Stimulated activated CD8-positive, alpha-beta memory T cell treated with anti-CD3 and anti-CD28 coated beads, Interleukin-15, amount 100 ng/mL, for 24 hours (primary cell): ENCODE results near the gene LSAMP.
"Not testable (repeated sequence)": the region's sequence is repeated elsewhere in the genome, so short reads cannot be mapped to it uniquely, and the experiment has no call there.

Experiments
- DNase-seq: peaks from one replicate; pipeline ENCODE4 v3.0.0-alpha.2; 2020; ENCODE audit warnings: low read depth

The LSAMP gene

DNA sequence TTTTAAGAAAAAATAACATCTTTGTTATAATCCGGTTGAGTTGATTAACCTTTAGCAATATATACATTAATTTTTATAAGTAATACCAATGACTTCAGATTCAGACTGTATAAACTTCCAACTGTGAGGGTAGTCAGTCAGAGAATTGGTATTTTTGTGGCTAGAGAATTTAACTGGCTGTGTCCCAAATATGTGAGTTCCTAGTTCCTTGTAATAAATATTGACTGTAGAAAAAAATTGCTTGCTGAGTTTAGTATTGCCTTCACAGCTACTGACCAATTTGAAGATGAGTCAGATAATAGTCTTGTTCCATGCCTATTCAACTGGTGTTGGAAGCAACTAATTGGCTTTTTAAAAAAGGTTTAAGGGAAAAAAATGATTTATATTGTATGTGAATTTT, 611.2 kb downstream of the LSAMP start:
- DNase-seq = no peak

DNA sequence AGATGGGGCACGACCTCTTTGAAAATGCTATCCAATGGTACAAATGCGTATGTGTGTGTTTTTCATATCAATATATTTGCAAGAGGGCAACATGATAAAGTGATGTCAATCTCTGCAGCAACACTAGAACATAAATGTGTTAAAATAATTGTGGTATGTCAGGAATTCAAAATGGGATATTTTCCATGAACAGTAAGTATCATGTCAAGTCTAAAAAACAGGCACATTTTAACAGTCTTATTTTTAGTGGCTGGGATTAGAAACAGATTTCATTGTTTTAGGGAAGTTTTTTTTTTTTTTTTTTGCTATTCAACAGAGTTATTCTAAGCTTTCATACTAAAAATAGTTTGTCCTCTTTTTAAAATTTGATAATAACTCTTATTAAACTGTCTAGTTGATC, 612.2 kb downstream of the LSAMP start:
- no peak for DNase-seq

DNA sequence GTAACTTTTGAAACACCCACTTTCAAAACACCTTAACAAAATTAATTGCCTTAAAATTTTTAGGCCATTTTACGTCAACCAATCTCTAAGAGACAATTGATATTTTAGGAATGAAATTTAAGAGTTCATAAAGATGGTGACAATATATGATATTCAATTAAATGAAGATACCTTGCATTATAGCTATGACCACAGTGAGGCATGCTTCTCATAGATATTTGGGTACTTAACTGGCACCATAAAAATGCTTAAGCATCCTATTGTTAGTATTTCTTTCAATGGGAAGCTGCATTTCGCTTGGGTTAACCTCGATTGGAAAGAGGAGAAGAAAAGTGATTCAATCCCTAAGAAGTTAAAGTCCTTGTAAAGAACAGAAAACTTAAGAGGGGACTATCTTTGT, 613.0 kb downstream of the LSAMP start:
- no peak for DNase-seq

DNA sequence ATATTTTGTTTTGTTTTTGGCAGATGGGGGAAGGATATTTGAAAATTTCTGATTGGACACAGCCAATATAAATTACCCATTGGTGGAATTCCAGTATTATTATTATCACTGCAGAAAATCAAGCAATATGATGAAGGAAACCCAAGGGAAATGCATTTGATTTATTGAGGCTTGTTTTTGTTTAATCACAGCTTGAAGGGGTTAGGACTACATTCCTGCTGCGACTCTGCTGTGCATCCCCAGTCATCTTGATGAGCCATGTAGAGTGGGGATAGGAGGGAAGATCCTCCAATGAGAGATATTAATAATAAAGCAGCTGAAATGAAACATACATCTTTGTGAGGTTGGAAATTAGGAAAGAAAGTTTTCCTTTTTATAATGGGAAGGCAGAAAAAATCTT, 613.4 kb downstream of the LSAMP start:
- no peak for DNase-seq

DNA sequence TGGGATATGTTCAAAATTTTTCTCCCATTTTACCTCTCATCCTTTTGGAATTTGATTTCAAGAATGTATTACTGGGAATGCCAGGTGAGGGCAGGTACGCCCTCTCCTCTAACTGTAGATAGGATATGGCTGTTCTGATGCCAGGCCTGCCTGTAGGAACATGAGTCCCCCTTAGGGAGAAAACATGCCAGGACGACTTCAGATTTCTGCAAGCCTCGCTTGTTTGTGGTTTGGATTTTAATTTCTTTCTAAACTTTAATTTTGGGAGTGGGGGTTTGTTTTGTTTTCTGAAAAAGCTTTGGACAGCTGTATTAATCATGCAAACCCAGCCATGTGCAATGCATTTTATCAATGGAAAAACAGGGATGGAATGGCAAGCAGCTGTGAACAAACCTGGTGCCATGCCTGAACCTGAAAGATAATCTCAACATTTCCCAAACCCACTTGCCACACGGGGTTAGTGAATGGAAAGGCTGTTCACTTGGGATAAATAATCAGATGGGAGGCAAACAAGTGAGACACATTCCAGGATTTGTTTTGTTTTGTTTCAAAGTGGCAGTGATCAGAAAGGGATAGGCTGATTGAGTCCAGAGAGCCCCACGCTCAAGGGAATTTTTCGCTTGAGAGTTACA, 614.4 kb downstream of the LSAMP start:
- DNase-seq = no peak

DNA sequence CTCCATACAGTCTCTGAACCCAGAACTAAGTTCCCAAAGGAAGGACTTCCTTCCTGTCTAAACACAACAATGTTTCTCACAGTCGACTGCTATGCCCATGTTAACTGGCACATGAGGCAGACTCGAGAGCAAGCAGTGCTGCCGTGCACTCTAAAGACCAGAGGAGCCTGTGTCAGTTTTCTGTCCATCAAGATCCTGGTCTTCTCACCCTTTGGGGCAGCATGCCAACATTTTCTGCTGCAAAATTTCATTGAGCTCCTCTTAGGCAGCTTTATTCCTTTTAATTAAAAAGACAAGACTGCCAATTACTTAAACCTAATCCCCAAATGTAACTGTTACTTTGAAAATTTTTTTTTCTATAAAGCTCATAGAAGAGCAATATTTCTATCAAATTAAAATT, 616.9 kb downstream of the LSAMP start:
- no peak for DNase-seq

DNA sequence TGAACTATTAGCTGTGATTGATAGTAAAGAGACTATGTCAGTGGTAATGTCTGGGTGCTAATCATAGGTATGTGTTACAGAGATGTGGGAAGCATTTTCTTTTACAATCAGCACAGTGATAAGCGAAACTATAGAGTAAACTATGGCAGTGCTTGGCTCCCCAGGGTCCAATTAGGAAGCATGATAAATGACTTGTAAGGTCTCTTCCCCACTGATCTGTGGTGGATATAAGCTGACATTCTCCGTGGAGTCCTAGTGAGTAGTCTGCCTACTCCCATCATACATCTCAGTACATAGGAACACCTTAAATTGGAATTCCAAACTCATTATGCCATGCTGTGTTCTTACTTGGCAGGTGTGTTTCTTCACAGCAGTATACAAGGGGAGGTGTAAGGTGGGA, 617.8 kb downstream of the LSAMP start:
- DNase-seq = no peak

DNA sequence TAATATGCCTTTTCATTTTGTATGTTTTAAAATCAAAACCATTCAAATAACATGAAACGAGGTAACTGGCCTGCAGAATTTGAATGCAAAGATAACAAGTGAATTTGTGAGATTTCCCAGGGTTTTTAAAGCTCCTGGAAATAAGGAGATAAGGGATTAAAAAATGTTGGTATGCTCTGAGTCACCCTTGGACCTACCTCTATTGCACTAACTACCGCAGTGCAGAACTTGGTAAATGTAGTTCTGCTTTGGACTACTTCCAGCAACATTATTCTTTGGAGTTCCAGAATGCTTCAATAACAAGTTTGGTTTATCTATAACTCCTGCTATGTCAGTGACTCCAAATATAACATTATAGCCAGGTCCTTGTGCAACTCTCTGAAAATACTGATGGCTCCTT, 620.2 kb downstream of the LSAMP start:
- DNase-seq = no peak

DNA sequence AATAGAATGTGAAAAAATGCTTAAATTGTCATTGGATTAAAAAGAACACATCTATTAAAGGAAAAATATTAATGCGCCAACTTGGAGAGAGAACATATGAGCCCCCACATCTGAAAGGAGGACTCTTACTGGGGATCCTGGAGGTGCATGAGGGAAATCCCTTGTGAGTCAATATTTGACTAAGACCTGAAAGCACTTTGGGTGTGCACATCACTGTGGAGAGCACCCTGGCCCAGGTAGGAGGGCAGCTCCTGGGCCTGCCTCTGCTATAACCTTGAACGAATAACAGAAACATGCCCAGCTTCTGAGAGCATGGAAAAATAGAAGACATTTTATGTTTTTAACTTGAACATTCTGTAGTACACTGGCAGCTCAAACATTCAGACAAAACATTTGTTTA, 622.2 kb downstream of the LSAMP start:
- DNase-seq = no peak

DNA sequence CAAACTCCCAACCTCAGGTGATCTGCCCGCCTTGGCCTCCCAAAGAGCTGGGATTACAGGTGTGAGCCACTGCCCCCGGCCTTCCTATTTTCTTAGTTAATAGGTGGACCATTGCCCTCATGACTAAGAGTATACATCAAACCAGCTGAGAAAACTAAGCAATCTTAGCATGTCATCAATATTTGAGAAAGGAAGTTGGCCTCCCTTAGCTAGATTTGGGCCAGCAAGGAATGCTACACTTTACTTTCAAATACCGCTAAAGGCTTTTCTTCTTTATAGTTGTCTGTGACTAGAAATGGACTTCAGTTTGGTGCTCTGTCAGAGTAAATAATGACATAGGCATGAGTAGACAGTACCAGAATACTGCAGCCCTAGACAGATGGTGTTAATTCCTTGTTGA, 622.7 kb downstream of the LSAMP start:
- DNase-seq = no peak

DNA sequence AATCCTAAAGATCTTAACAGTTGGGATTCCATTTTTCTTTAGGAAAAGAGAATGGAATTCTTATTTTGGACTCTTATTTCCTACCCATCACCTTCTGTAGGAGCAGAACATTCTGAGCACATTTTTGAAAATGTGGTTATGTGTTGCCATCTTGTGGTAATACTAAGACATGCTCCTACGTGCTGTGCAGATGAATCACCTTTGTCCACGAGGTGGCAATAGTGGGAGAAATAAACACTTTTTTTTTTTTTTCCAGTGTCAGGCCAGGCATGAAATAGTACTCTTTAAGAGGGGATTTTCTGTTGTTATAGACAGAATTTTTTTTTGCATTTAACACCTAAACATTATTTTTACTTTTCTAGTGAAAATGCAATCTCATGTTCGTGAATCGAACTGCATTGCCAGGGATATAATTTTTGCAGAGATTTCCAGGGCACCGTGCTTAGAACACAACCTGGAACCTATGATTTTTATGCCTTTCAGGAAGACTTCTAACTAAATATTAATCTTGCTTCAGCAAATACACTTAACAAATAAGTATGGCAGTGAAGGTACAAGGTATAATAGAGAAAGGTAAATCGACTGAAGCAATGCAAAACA, 625.4 kb downstream of the LSAMP start:
- no peak for DNase-seq

DNA sequence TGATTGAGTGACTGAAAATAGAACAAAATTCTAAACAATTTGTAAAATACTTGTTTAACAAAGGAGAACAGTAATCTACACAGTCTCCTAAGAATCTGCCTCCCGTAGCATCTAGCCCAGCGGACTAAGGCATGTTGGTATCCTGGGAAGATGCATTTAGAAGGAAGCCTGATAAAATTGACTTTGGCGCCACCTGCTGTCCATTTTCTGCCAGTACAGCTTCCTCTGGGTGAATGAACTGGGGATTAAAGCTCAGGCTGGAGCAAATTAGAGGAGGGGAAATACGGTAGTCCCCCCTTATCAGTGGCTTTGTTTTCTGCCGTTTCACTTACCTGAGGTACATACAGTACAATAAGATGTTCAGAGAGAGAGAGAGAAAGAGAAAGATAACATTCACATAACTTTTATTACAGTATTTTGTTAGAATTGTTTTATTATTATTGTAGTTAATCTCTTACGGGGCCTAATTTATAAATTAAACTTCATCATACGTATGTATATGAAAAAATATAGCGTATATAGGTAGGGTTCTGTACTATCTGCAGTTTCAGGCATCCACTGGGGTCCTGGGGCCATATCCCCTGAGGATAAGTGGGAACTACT, 630.4 kb downstream of the LSAMP start:
- peak; percentile 42 for DNase-seq

DNA sequence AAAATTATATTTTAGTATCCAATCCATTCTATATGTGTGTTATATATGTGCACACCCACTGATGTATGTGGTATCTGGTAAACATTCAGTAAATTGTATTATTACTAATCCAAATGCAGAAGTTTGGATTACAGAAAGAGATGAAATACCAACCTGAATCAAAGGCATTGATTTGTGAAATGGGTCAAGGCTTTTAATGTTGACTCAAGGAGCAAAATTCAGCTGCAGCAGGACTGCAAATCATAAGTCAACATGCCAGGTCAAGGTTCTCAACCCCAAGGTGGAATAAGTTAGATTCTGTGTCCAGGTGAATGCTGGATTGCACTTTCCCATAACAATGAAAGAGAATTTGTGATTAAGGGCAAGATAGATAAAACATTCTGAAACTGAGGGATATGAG, 631.3 kb downstream of the LSAMP start:
- no peak for DNase-seq

DNA sequence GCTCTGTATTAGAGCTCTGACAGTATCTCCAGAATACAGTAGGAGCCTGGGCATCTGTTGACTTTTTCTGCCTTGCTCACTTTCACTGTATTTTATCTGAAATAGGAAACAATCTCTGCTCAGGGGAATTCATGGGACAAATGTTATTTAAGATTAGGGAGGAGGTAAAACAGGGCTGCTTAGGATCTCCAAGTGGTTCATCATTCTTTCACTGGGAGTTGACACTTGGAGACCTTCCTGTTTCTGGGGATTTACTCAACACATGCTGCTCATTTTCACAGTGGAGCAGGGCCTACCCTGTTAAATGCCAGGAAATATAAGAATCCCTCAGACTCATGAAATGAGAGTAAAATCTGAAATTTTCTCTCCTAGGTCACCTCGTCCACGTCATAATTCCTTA, 636.5 kb downstream of the LSAMP start:
- DNase-seq = no peak

DNA sequence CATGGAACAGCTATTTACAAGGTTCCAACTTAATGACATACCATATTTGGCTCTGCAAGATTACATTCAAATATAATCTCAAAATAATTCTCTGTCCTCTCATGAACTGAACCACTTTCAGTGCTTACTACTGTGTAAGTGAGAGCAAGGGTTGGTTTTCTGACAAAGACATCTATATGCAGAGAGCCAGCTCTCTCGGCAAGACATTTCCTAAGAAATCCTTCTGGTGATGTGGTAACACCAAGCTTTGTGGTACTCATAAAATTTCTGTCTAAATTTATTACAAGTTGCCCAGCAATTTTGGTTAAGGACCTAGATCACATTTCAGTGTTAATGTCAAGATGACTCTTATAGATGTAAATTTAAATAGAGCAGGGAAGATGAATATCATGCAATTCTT, 637.0 kb downstream of the LSAMP start:
- no peak for DNase-seq

DNA sequence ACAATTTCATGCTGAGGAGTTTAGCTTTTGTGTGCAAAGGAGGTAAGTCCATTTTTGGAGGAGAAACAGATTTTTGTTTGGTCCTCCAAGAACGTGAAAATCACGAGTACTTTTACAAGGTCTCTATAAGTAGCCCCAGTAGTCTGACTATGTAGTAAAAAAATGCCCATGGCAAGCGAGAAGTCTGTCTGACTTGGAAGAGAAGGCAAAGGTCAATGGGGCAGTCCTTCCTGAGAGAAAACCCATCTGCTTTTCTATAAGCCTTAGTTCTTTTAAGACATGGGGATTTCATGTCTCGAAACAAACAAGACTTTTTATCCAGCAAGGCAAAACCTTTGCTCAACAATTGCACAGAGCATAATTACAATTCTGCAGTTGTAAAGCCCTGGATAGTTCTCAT, 638.8 kb downstream of the LSAMP start:
- no peak for DNase-seq

DNA sequence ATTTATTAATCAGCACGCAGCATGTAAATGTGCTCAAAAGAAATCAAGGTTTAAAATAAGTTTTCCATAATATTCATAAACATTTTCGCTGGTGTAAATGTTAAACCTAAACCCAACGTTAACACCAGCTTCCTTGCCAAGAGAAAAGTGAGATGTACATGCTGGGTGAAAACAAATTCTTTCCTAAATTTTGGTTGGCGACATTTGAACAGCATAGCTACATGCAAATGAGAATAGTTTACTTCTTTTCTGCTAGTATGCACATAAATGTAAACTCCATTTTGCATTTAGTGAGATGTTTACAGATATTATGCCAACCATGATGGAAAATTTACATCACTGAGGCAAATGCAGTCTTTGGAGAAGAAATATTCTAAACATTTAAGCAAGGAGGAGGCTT, 639.8 kb downstream of the LSAMP start:
- no peak for DNase-seq

DNA sequence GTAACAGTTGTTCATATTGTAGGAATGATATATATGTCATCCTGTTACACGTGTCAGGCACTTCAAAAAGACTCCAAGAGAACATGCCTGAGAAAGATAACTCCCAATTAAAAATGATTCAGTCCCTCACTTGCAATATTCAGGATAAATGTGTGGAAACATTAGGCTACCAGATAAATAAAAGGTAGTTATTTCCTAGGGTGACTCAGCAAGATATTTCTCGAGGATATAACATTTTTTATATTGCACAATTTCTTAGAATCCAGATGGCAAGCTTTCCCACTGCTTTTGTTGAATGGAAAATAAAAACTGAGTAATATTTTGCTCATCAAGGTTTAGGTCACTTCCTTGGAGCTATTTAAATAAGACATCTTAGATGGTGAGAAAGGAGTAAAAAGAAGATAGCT, 640.6 kb downstream of the LSAMP start:
- DNase-seq = no peak

DNA sequence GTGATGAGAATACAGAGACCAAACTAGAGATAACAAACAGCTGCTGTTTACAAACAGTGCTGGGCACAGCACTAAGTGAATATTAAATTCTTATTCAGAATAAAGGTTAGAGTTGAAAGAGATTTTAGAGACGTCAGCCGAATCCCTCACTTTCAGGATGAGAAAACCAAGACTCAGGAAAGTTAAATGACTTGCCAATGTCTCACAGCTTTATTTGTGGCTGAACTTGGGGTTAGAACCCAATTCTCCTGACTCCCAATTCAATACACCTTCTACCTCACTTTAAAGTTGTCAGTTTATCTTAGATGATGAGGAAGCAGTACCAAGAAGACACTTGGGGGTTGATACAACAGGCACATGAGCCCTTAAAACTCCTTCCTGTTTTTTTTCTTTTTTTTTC, 641.1 kb downstream of the LSAMP start:
- DNase-seq = no peak

DNA sequence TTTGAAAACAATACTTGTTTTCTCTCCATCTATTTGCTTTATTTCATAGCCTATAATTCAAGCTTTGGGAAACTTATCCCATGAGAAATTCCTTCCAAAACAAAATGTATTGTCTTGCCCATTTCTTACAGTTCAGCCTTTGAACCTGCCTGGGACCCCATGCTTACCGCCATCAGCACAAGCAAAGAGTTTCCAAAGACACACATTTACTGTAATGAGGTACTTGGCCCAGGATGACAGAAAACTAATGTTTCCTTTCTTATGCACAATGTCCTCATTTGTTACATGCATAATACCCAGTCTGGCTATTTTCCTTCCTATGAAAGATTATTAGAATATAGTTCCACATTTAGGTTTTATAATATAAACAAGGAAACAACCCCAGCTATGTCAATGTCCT, 641.6 kb downstream of the LSAMP start:
- no peak for DNase-seq

DNA sequence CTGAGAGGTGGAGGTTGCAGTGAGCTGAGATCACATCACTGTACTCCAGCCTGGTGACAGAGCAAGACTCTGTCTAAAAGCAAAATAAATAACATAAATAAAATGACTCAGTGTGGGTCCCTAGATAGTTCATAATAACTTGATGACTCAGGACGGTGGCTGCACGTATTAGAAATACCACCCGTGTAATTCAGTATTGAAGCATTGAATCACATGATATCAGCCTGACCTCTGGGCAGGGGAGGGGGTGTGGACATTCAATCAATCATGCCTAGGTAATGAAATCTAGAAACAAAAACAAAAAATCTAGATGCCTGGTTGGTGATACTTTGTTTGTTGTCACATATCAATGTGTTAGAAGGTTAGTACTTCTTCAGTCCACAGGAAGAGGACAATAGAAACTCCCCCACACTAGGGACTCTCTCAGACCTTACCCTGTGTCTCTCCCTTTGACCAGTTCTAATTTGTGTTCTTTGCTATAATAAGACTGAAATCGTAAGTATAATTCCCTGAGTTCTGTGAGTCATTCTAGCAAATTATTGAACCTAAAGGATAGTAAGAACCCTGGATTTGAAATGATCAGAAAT, 644.7 kb downstream of the LSAMP start:
- no peak for DNase-seq

DNA sequence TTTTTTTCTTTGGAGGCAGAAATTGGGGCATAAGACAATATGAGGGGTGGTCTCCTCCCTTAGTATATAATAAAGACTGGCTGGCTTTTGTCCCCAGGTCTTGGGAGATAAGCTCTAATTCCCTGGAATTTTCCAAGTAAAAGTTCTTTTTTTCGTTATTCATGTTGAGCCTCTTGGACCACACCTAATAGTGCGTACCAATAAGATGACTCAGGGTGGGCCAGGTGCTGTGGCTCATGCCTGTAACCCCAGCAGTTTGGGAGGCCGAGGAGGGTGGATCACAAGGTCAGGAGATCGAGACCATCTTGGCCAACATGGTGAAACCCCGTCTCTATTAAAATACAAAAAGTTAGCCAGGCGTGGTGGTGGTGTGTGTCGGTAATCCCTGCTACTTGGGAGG, 645.2 kb downstream of the LSAMP start:
- not testable (repeated sequence) for DNase-seq

DNA sequence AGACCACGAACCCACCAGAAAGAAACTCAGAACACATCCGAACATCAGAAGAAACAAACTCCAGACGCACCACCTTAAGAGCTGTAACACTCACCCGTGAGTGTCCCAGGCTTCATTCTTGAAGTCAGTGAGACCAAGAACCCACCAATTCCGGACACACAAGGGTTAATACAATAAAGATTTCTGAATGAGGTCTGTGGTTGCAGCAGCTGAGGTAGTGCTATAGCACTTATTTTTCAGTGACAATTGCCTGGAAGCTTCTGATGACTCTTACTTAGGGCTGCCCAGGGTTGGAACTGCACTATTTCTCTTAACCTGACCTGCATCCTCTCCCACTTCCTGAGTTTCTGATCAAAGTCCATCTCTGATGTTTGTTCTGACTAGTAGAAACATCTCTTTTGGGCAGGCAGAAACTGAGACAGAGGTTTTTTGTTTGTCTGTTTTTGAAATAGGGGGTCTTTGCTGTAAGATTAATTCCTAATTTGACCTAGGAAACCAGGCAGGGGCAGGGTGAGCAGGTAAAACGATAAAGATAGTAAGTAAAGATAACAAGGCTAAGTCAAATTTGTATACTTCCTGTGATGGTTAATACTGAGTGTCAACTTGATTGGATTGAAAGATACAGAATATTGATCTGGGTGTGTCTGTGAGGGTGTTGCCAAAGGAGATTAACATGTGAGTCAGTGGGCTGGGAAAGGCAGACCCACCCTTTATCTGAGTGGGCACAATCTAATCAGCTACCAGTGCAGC, 652.9 kb downstream of the LSAMP start:
- no peak for DNase-seq
